Gastroesophageal sphincter (tissue), 3 donors: ENCODE data around the gene B3GNT4.

Experiments
- CTCF ChIP-seq, 4 experiments: fragments of 200-600 bp in 2 of 4; fragments of 450-650 bp in 2 of 4; sonication (generic) in 1 of 4; IDR thresholded peaks; one replicate each; pipeline ENCODE4 v1.5.1; 2017 to 2019; ENCODE audit warnings: antibody characterized with exemption in 4 of 4, mild to moderate bottlenecking in 2 of 4, moderate library complexity in 2 of 4
- EP300 ChIP-seq: sonication (generic); formaldehyde crosslinking; IDR thresholded peaks from one replicate; pipeline ENCODE4 v1.6.1; 2017; ENCODE audit warnings: antibody characterized with exemption, mild to moderate bottlenecking
- POLR2A ChIP-seq, 2 donors: fragments of 450-650 bp; IDR thresholded peaks; one replicate each; pipeline ENCODE4 v1.6.1; 2017; ENCODE audit warnings: antibody characterized with exemption in 2 of 2, mild to moderate bottlenecking in 2 of 2, moderate library complexity in 1 of 2

- TF ChIP-seq CTCF (IDR thresholded peaks at IDR 0.05): no peak
- no peak for TF ChIP-seq POLR2A (IDR thresholded peaks at IDR 0.05)
- no peak for TF ChIP-seq EP300
Measured at GRCh38 chr12:122189626-122190475, 13.7 kb upstream of the B3GNT4 start.
